Stimulated activated CD4-positive, alpha-beta T cell treated with anti-CD3 and anti-CD28 coated beads, Interleukin-12 subunit alpha, Interleukin-12 subunit beta, amount 100 ng/mL, for 4 hours (primary cell): ENCODE data around the gene MYOZ2.

Experiments used
- DNase-seq: peaks from one replicate; pipeline ENCODE4 v3.0.0-alpha.2; 2020

Gene MYOZ2

DNA sequence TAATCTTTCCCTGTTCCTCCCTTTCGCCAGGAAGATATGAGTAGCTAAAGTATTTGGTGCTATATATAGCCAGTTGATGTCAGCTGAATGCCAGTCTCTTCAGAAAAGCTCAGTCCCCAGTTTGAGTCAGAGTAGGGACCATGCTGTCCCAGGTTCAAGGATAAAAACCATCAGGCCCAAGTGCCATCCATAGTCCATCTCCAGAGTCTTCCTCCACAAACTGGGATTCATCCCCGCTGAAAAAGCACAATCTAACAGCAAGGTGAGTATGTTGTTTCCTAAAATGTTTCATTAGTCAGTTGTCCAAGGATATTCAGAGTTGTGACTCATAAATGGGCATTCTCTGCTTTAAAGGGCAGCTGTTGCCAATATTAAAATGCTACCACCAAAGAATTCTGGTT is at the start of gene MYOZ2:
Gene MYOZ2, plus strand, starts transcription at position 112 of the 401 bp plus-strand sequence. CDS start 694 bp downstream, outside the sequence.
- no peak for DNase-seq

GRCh38 chr4:119087121-119087520 is 48.5 kb upstream of the MYOZ2 start:
- DNase-seq: no peak

GRCh38 chr4:119087656-119088055 is 48.0 kb upstream of the MYOZ2 start:
- no peak for DNase-seq

DNA sequence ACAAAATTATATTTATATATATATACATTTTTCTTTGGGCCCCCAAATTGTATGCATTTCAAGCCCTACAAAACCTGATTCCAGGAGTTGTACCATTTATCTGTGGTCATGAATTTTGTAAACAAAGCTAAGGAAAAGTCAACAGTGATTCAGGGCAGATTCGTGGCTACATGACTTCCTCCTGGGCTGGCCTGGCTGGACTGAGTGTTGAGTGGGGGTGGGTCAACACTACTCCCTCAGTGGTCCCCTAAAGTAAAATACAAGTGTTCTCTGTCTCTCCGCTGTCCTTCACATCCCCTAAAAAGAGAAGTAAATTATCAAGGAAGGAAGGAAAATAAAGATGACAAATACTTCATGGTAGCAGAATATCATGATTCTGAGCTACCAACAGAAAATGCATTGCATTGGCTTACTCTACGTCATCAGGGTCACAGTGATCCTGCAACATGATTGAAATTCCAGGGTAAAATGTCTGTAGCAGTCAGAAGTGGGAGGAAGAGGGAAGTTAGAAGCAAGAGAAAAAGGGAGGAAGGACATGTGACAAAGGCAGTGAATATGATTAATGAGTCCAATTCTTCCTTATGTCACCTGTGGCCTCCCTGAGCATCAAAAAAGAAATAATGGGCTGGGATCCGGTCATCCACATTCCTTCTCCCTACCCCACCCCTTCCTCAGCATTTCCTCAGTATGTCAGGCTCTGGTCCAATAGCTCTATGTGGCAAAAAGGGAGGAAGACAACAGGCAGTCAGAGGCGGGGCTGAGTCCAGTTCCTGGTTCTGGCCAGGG is 42.4 kb upstream of the MYOZ2 start:
- DNase-seq: no peak

DNA sequence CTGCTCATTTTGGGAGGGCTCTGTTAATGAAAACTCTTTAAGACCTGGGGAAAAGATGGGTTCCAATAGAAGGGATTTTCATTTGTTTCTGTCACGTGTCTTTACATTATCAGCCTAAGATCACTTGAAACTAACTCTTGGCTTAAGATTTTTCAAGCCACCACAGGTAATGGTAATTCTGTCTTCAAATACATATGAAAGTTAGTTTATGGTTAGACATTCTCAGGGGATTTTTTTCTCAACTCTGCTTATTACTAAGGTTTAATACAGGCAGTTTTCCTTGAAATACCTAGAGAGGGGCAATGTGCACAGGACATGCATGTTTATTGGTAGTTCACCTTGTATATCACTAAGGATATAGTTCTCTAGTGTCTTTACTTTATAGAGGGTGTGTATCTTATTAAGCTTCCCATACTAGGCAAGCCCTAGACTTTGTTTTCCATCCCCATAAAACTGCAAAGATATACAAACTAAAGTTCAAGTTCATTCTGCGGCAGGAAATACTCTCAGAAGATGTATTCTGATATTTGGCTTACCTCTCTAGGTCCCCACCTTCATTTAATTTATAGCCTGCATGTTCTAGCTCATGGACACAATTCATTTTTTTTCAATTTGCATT is 38.2 kb upstream of the MYOZ2 start:
- DNase-seq: no peak

GRCh38 chr4:119098306-119098705 is 37.3 kb upstream of the MYOZ2 start:
- no peak for DNase-seq

- DNase-seq: no peak
These were observed 36.3 kb upstream of the MYOZ2 start for GRCh38 chr4:119099227-119099810.

GRCh38 chr4:119100655-119101054 is 35.0 kb upstream of the MYOZ2 start:
- DNase-seq: no peak

DNA sequence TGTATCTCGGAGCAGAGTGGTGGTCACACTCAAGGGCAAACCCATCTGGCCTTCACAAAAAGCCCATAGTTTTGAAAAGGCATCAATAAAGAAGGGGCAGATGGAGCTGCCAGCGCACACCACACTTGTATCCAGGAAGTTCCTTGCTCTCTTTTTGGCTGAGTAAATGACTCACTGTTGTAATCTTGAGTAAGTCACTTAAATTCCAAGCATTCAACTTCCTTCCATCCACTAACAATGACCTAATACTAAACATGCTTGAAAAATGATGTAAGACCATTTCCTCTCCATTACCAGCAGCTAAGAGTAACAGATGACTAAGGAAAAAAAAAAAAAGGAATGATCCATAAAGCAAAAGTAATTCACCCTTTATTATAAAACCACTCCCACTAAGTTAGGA is 32.4 kb upstream of the MYOZ2 start:
- no peak for DNase-seq

DNA sequence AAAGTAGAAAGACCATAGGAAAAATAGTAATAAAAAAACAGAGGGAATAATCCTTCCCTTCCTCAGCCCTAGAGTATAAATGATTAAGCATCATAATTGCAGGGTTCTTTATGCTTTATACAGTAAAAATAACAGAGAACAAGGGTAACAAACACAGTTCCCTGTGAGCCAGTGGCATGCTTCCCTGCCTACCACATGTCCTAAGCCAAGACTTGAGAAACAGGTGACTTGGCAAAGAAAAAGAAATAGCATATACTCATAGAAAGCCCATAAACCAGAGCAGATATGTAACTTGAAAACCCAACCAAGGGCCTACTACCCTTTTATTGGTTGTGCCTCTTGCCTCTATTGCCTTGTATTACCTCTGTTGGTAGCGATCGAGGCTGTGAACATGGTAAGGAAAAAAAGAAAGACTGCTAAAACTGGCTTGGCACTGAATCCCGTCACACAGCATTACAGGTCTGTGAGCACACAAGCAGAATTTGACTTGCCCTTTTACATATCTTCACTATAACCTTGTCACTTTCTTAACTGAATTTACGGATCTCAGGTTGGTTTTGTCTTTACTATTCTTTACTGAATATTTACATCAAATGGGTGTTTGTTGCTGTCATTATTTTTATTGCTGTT is 30.9 kb upstream of the MYOZ2 start:
- no peak for DNase-seq

- no peak for DNase-seq
These were observed 30.0 kb upstream of the MYOZ2 start for GRCh38 chr4:119105605-119106004.

GRCh38 chr4:119106036-119107000 is 29.3 kb upstream of the MYOZ2 start:
- DNase-seq: no peak

- DNase-seq: no peak
These were observed 25.5 kb upstream of the MYOZ2 start for GRCh38 chr4:119110121-119110520.

GRCh38 chr4:119111296-119111695 is 24.3 kb upstream of the MYOZ2 start:
- DNase-seq: no peak

DNA sequence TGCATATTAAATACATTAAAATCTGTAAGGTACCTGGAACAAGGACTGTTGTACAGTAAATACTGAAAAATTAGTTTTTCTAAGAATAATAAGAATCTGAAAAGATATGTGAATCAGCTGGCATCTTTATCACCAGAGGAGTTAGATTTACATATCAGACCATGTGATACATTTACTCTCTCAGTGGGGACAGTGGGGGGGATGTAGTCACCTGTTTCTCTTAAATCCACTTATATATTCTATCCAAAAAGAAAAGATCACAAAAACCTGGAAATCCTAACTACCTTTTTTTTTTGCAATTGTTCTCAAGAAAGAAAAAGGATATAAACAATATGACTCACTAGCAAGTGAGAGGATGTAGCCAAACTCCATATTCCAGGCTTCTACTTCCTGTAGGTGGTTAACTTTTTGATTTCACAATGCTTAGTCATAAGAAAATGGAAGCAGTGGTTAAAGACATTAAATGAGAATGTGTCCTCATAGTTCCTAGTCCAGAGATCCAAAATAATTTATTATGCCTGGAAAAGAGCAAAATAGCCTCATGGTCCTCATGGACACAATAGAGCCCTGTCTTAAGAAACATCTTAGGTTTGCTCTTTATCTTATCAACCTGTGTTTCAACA is 22.5 kb upstream of the MYOZ2 start:
- DNase-seq: no peak

- no peak for DNase-seq
These were observed 19.6 kb upstream of the MYOZ2 start for GRCh38 chr4:119116021-119116420.

GRCh38 chr4:119116925-119117900 is 18.4 kb upstream of the MYOZ2 start:
- DNase-seq: no peak

DNA sequence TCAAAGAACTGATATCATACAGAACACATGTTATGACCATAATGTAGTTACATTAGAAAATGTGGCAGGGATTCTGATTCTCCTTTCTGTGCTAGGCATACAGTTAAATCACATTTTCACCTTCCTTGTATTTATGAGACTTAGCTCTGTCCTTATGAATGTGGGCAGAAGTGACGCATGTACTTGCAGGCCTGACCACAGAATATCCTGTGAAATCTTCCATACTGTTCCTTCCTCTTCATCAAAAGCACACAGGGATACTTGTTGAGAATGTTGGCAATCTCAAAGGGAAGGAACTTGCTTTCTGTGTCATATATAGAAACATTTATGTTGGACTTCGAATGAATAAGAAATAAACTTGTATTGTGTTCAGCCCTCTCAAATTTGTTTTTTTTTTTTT is 17.2 kb upstream of the MYOZ2 start:
- DNase-seq: no peak

GRCh38 chr4:119124352-119124751 is 11.3 kb upstream of the MYOZ2 start:
- DNase-seq: no peak

GRCh38 chr4:119125931-119126330 is 9.7 kb upstream of the MYOZ2 start:
- DNase-seq: no peak

- no peak for DNase-seq
These were observed 7.5 kb upstream of the MYOZ2 start for GRCh38 chr4:119128148-119128547.
